Thymus (tissue), 11 donors: ENCODE results near the gene SCRG1. TPM values are rescaled to one million over a fixed set of nuclear protein-coding genes. Genes with fewer than 3 reads are reported as not detected.

Source experiments
- DNase-seq, 9 donors: peaks; one replicate each; pipeline ENCODE4 v3.0.0-alpha.2; 2013; ENCODE audit warnings: low spot score in 9 of 9, low read depth in 6 of 9, missing footprints in 1 of 9
- H3K27ac ChIP-seq, 2 donors: one replicate each; pipeline ENCODE4 v1.5.1; 2013; ENCODE audit warnings: control low read depth in 1 of 2, low read depth in 1 of 2, low read length in 1 of 2, mild to moderate bottlenecking in 1 of 2, moderate library complexity in 1 of 2
- H3K27me3 ChIP-seq, 2 donors: one replicate each; pipeline ENCODE4 v1.5.1; 2013; ENCODE audit warnings: low read length in 1 of 2; ENCODE audit not compliant: control insufficient read depth in 2 of 2, insufficient read depth in 1 of 2
- H3K36me3 ChIP-seq, 2 donors: one replicate each; pipeline ENCODE4 v1.5.1; 2013; ENCODE audit warnings: low read length in 1 of 2, mild to moderate bottlenecking in 1 of 2, moderate library complexity in 1 of 2; ENCODE audit not compliant: control insufficient read depth in 2 of 2, insufficient read depth in 2 of 2
- H3K4me1 ChIP-seq, 2 donors: one replicate each; pipeline ENCODE4 v1.5.1; 2013; ENCODE audit warnings: low read length in 2 of 2; ENCODE audit not compliant: control insufficient read depth in 2 of 2, insufficient read depth in 2 of 2
- H3K4me3 ChIP-seq, 2 donors: one replicate each; pipeline ENCODE4 v1.5.1; 2013; ENCODE audit warnings: low read length in 2 of 2, control low read depth in 1 of 2, mild to moderate bottlenecking in 1 of 2
- H3K9me3 ChIP-seq, 2 donors: one replicate each; pipeline ENCODE4 v1.5.1; 2013; ENCODE audit warnings: low read length in 1 of 2, mild to moderate bottlenecking in 1 of 2; ENCODE audit not compliant: control insufficient read depth in 2 of 2, insufficient read depth in 1 of 2
- WGBS: extraction: QIAGEN DNeasy Blood & Tissue Kit; methylation state at CpG from one replicate; pipeline ENCODE4 v1.1.7; 2013; 5-methylcytosine and 5-hydroxymethylcytosine counted together
- polyA plus RNA-seq: library from polyadenylated mRNA; stranded (reverse); fragments of 200-250 nt; gene quantifications from one replicate; pipeline ENCODE4 v1.2.3, GENCODE V29; 2013
- total RNA-seq: library from RNA; stranded (reverse); fragments of 120-200 nt; gene quantifications from one replicate; pipeline ENCODE4 v1.2.4, GENCODE V29; 2013
- donor health status: healthy.

SCRG1 gene
- total and polyA plus RNA-seq, 2 donors, result 0.05 to 0.39 TPM

- Histone ChIP-seq H3K9me3 (no peaks in the 10 kb centered on the region), H3K27ac (no peak overlapping the region), H3K4me3 (no peak overlapping the region), H3K36me3 (no peaks in the 10 kb centered on the region), H3K27me3 (no peaks in the 10 kb centered on the region), H3K4me1 (no peaks in the 10 kb centered on the region)
- 97% methylated on average over 3 of the region's 3 CpGs for WGBS
- DNase-seq, result no peak
These were observed 34.5 kb upstream of the SCRG1 start for GRCh38 chr4:173433447-173433846.

- no peak for DNase-seq
- H3K9me3 ChIP-seq, result no peaks in the 10 kb centered on the region
- WGBS, result 96% methylated on average over 5 of the region's 5 CpGs
- H3K27me3 ChIP-seq, result no peaks in the 10 kb centered on the region
- no peaks in the 10 kb centered on the region for H3K36me3 ChIP-seq
- H3K27ac ChIP-seq, result no peak overlapping the region
- H3K4me1 ChIP-seq, result no peaks in the 10 kb centered on the region
- H3K4me3 ChIP-seq, result no peak overlapping the region
These were observed 33.5 kb upstream of the SCRG1 start for GRCh38 chr4:173432430-173432829.

GRCh38 chr4:173426064-173426463, 27.1 kb upstream of the SCRG1 start:
- DNase-seq, result peak in 4 of 9 donors; percentile 13 to 58 (median 14)
- Histone ChIP-seq H3K4me3 (no peak overlapping the region), H3K36me3 (no peaks in the 10 kb centered on the region), H3K27me3 (no peaks in the 10 kb centered on the region), H3K4me1 (peaks cover 0 to 5% of the 10 kb centered on the region in 2 donors), H3K27ac (no peak overlapping the region), H3K9me3 (no peaks in the 10 kb centered on the region)
- 29% methylated on average over 2 of the region's 2 CpGs for WGBS

GRCh38 chr4:173424899-173425805, 26.2 kb upstream of the SCRG1 start:
- peak overlapping the region in 1 of 2 donors; percentile 64 for H3K27ac ChIP-seq
- 97% methylated on average over 2 of the region's 2 CpGs for WGBS
- no peak for DNase-seq

GRCh38 chr4:173420801-173421200, 21.9 kb upstream of the SCRG1 start:
- peaks cover 0 to 5% of the 10 kb centered on the region in 2 donors for H3K4me1 ChIP-seq
- H3K27ac ChIP-seq, result no peak overlapping the region
- no peaks in the 10 kb centered on the region for H3K36me3 ChIP-seq
- no peak overlapping the region for H3K4me3 ChIP-seq
- H3K27me3 ChIP-seq, result no peaks in the 10 kb centered on the region
- no peaks in the 10 kb centered on the region for H3K9me3 ChIP-seq
- 83% methylated on average over 2 of the region's 2 CpGs for WGBS
- no peak for DNase-seq

More at GRCh38 chr4:173424899-173425805, 26.2 kb upstream of the SCRG1 start:
- Histone ChIP-seq H3K4me1 (peaks cover 0 to 5% of the 10 kb centered on the region in 2 donors), H3K36me3 (no peaks in the 10 kb centered on the region), H3K27me3 (no peaks in the 10 kb centered on the region), H3K4me3 (no peak overlapping the region), H3K9me3 (no peaks in the 10 kb centered on the region)

- H3K27me3 ChIP-seq, result no peaks in the 10 kb centered on the region
- DNase-seq, result peak in 3 of 9 donors; percentile 8 to 37 (median 10)
- H3K36me3 ChIP-seq, result no peaks in the 10 kb centered on the region
- no peak overlapping the region for H3K27ac ChIP-seq
- no peaks in the 10 kb centered on the region for H3K4me1 ChIP-seq
- WGBS, result 78% methylated on average over 4 of the region's 4 CpGs
- no peak overlapping the region for H3K4me3 ChIP-seq
- H3K9me3 ChIP-seq, result no peaks in the 10 kb centered on the region
These were observed 21.4 kb upstream of the SCRG1 start for GRCh38 chr4:173420324-173420752.

- Histone ChIP-seq H3K27ac (no peak overlapping the region), H3K36me3 (no peaks in the 10 kb centered on the region), H3K4me1 (no peaks in the 10 kb centered on the region), H3K27me3 (no peaks in the 10 kb centered on the region), H3K9me3 (no peaks in the 10 kb centered on the region), H3K4me3 (no peak overlapping the region)
- no peak for DNase-seq
- 65% methylated on average over 3 of the region's 3 CpGs for WGBS
These were observed 19.7 kb upstream of the SCRG1 start for GRCh38 chr4:173418639-173419038.

GRCh38 chr4:173417833-173418232, 18.9 kb upstream of the SCRG1 start:
- no peak overlapping the region for H3K4me3 ChIP-seq
- no peaks in the 10 kb centered on the region for H3K4me1 ChIP-seq
- H3K36me3 ChIP-seq, result no peaks in the 10 kb centered on the region
- no peak for DNase-seq
- no peaks in the 10 kb centered on the region for H3K9me3 ChIP-seq
- no peak overlapping the region for H3K27ac ChIP-seq
- no peaks in the 10 kb centered on the region for H3K27me3 ChIP-seq

GRCh38 chr4:173415885-173416653, 17.2 kb upstream of the SCRG1 start:
- no peak overlapping the region for H3K4me3 ChIP-seq
- WGBS, result 95% methylated on average over 26 of the region's 26 CpGs
- no peak overlapping the region for H3K27ac ChIP-seq
- no peaks in the 10 kb centered on the region for H3K36me3 ChIP-seq
- no peak for DNase-seq
- H3K4me1 ChIP-seq, result no peaks in the 10 kb centered on the region
- no peaks in the 10 kb centered on the region for H3K9me3 ChIP-seq
- no peaks in the 10 kb centered on the region for H3K27me3 ChIP-seq
